GM10266 (cell line): ENCODE data around the gene CEP112.

ENCODE experiments used
- DNase-seq: peaks from one replicate; pipeline ENCODE4 v3.0.0; 2012; ENCODE audit errors: extremely low spot score
- CTCF ChIP-seq: IDR thresholded peaks from 2 replicates; pipeline ENCODE4 v1.5.1; 2012; ENCODE audit warnings: mild to moderate bottlenecking, low read depth; ENCODE audit not compliant: control insufficient read depth, insufficient read depth; ENCODE audit errors: missing control alignments

The CEP112 gene

GRCh38 chr17:65888649-65889048, 303.3 kb downstream of the CEP112 start:
- no peak for DNase-seq
- TF ChIP-seq CTCF, result no peak

- TF ChIP-seq CTCF, result no peak
- no peak for DNase-seq
Measured at GRCh38 chr17:65886315-65887245, 305.4 kb downstream of the CEP112 start.

GRCh38 chr17:65885541-65886312, 306.2 kb downstream of the CEP112 start:
- no peak for DNase-seq
- TF ChIP-seq CTCF, result no peak

- no peak for DNase-seq
- TF ChIP-seq CTCF, result no peak
Measured at GRCh38 chr17:65876985-65877384, 314.9 kb downstream of the CEP112 start.

GRCh38 chr17:65868881-65869280, 323.1 kb downstream of the CEP112 start:
- no peak for TF ChIP-seq CTCF

GRCh38 chr17:65867014-65867413, 324.9 kb downstream of the CEP112 start:
- no peak for DNase-seq
- TF ChIP-seq CTCF, result no peak

More at GRCh38 chr17:65868881-65869280, 323.1 kb downstream of the CEP112 start:
- no peak for DNase-seq
